Neural cell (in vitro differentiated cells): ENCODE measurements around the gene BCL11B.

Experiments used
- EP300 ChIP-seq: fragments of 450-650 bp; conservative IDR thresholded peaks from 2 replicates; pipeline ENCODE4 v1.6.1; 2014; ENCODE audit warnings: antibody characterized with exemption, mild to moderate bottlenecking, moderate library complexity; ENCODE audit not compliant: poor library complexity, severe bottlenecking
- EZH2 ChIP-seq: fragments of 200-600, 300-800 bp; shearing (Covaris generic), sonication (generic); IDR thresholded peaks from 2 replicates; pipeline ENCODE4 v1.6.1; 2014; ENCODE audit warnings: antibody characterized with exemption, low read length, borderline replicate concordance, mild to moderate bottlenecking; ENCODE audit not compliant: insufficient read depth, poor library complexity, severe bottlenecking

GRCh38 chr14:99127651-99128167, 144.3 kb downstream of the BCL11B start:
- TF ChIP-seq EZH2 (no peak), EP300 (no peak)
